NB4 (cell line): ENCODE data around the gene TSNAX.

Source experiments
- DNase-seq: peaks from one replicate; pipeline ENCODE4 v3.0.0; 2010; ENCODE audit warnings: low read depth
- H3K4me3 ChIP-seq: one replicate; pipeline ENCODE4 v1.5.1; 2011; ENCODE audit warnings: mild to moderate bottlenecking, low read depth, low read length, moderate library complexity
- MYC ChIP-seq: IDR thresholded peaks from 2 replicates; pipeline ENCODE4 v1.6.1; 2011; ENCODE audit warnings: low read depth, low read length
- POLR2A ChIP-seq: IDR thresholded peaks from 2 replicates; pipeline ENCODE4 v1.6.1; 2011; ENCODE audit warnings: mild to moderate bottlenecking; ENCODE audit not compliant: insufficient read length; ENCODE audit errors: extremely low read depth
- TF ChIP-seq, protein P1 (sequence below): IDR thresholded peaks from 2 replicates; pipeline ENCODE4 v1.6.1; 2011; ENCODE audit warnings: low read depth, low read length
- TF ChIP-seq, protein P2 (sequence below): IDR thresholded peaks from one replicate; pipeline ENCODE4 v1.5.1; 2012; ENCODE audit warnings: low read depth, low read length

TSNAX gene

DNA sequence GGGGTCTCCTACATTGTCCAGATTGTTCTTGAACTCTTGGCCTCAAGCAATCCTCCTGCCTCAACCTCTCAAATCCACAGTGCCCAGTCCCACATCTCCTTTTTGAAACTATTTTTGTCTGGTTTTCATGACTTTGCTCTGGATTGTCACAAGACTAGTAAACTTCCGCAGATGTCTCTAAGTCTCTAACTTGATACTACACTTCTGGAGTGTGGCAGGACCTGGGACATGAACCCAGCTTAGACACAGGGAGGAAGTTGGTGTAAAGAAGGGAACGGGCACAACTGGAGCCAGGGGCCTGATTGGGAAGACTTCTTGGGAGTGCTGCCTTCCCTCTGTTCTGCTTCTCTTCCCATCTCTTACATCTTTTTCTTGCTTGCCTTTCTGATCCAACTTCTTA, 81.9 kb downstream of the TSNAX start:
- no peak overlapping the region for H3K4me3 ChIP-seq
- TF ChIP-seq MYC = no peak
- TF ChIP-seq, protein P1, sequence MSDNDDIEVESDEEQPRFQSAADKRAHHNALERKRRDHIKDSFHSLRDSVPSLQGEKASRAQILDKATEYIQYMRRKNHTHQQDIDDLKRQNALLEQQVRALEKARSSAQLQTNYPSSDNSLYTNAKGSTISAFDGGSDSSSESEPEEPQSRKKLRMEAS = no peak
- TF ChIP-seq, protein P2, sequence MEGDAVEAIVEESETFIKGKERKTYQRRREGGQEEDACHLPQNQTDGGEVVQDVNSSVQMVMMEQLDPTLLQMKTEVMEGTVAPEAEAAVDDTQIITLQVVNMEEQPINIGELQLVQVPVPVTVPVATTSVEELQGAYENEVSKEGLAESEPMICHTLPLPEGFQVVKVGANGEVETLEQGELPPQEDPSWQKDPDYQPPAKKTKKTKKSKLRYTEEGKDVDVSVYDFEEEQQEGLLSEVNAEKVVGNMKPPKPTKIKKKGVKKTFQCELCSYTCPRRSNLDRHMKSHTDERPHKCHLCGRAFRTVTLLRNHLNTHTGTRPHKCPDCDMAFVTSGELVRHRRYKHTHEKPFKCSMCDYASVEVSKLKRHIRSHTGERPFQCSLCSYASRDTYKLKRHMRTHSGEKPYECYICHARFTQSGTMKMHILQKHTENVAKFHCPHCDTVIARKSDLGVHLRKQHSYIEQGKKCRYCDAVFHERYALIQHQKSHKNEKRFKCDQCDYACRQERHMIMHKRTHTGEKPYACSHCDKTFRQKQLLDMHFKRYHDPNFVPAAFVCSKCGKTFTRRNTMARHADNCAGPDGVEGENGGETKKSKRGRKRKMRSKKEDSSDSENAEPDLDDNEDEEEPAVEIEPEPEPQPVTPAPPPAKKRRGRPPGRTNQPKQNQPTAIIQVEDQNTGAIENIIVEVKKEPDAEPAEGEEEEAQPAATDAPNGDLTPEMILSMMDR = no peak
- TF ChIP-seq POLR2A = no peak
- DNase-seq = no peak

- TF ChIP-seq POLR2A (no peak), MYC (no peak)
- TF ChIP-seq, protein P2 = no peak
- TF ChIP-seq, protein P1 = no peak
- H3K4me3 ChIP-seq = no peak overlapping the region
- peak; percentile 15 for DNase-seq
Measured at GRCh38 chr1:231611111-231611510, 82.6 kb downstream of the TSNAX start.

DNA sequence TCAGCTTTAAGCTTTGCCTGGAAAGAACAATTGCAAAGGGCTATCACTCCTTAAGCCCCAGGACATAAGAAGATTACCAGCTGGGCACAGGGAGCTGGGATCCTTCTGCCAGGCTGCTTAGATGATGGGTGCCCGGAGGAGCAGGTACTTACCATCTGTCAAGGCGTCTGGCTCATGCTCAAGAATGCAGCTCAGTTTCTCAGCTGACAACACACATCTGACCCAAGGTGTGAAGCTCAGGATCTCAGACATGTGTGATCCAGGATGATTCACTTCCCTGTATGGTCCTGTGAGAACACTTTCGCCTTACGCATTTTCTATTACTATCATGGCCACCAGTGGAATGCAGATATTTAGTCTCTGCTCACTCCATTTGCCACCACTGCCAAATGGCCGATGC, 83.4 kb downstream of the TSNAX start:
- TF ChIP-seq MYC = no peak
- TF ChIP-seq, protein P2 = no peak
- TF ChIP-seq, protein P1 = no peak
- no peak for TF ChIP-seq POLR2A
- peak; percentile 30 for DNase-seq

GRCh38 chr1:231612393-231613089, 84.1 kb downstream of the TSNAX start:
- H3K4me3 ChIP-seq = peak overlapping the region; percentile 45
- TF ChIP-seq, protein P1 = no peak
- DNase-seq = peak; percentile 92

More for the DNA sequence above, 83.4 kb downstream of the TSNAX start:
- no peak overlapping the region for H3K4me3 ChIP-seq

DNA sequence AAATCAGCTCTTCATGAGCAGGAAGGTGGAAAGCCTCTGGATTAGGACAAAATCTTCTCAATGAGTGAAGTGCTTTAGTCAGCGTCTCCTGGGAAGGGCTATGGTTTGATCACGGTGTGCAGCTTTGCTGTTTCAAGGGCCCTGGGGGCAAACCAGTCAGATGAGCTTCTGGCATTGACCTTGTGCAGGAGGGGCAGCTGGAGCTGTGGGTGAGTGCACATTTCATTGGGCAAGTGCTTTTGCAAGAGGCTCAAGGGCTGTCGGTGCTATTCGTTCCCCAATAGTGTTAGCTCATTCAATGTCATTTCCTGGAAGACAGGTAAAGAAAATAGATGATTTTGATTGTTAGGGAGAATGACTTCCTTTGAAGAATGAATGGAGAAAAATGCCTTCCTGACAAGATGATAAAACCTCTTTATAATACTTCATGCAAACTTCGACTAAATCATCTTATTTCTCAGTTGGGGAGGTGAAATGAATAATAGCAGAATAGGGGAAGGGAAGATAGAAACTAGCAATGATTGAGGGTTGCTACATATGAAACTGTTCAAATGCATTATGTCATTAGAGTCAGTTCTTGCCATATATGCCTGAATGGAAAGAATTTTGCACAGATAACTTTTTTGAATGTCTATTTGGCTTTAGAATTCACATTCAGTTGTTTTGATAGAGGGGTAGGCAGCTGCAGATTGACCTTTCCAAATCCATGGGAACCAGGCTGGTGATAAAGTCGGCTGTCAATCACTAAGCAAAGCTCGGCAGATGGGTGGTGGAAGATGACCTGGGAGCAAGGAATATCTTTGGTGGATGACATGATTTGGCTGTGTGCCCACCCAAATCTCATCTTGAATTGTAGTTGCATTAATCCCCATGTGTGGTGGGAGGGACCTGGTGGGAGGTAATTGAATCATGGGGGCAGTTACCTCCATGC, 85.2 kb downstream of the TSNAX start:
- DNase-seq = peak; percentile 94
- TF ChIP-seq POLR2A = no peak
- TF ChIP-seq, protein P1 = peak; percentile 59; the same call in 1 of the 2 replicates
- TF ChIP-seq, protein P2 = no peak
- peak; percentile 56; the same call in 1 of the 2 replicates for TF ChIP-seq MYC
- peak overlapping the region; percentile 45 for H3K4me3 ChIP-seq
